DMS114 treated with DMSO at 0.1 percent for 48 hours (cell line): Measurements from ENCODE around the gene PCGF3.

Experiments used
- DNase-seq: peaks from one replicate; lab custom pipeline; 2025; ENCODE audit not compliant: unreplicated experiment; lab: John Stamatoyannopoulos, UW

Gene PCGF3

DNA sequence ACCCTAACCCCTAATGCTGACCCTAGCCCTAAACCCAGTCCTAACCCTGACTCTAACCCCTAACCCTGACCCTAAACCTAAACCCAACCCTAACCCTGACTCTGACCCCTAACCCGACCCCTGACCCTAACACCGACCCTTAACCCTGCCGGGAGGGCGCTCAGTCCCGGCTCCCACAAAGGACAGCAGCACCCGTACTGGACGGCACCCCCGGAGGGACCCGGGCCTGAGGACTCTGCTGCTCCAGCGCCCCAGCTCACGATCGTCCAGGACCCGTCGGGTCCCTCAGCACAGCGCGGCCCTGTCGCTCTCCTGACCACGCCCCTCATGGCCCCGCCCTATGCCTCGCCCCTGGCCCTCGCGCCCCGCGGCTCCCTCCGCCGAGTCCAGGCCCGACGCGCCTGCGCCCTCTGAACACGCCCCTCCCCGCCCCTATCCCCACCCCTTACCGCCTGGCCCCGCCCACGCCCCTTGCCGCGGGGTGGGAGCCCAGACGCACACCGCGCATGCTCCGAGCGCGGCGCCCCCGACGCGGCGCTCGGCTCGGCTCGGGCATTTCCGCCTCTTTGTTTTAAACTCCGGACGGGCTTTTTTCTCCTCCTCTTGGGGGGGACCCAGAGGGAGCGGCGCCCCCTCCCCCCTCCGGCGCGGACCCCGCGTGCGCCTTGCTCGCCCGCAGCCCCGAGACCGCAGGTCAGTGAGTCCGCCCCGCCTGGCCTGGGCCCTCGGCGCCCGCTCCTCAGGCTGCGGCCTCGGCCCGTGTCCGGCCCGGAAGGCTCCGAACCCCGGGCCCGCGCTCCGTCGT lies at the start of gene PCGF3:
PCGF3 (plus strand) TSS at position 555 of the 805 bp plus-strand sequence. CDS start 27,849 bp downstream, outside the sequence.
- DNase-seq = peak; percentile 78

- no peak for DNase-seq
Measured at GRCh38 chr4:656436-657337, 48.9 kb upstream of the PCGF3 start.

DNA sequence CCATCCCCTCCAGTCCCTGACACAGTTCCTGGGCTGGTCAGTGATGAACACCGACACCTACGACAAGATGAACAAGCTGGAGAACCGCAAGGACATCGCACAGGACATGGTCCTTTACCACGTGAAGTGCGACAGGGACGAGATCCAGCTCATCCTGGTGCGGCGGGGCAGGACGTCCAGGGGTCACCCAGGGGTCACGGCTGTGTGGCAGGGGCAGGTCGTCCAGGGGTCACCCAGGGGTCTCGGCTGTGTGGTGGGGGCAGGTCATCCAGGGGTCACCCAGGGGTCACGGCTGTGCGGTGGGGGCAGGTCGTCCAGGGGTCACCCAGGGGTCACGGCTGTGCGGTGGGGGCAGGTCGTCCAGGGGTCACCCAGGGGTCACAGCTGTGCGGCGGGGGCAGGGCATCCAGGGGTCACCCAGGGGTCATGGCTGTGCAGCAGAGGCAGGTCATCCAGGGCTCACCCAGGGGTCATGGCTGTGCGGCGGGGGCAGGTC lies 48.2 kb upstream of the PCGF3 start:
- DNase-seq = no peak

DNA sequence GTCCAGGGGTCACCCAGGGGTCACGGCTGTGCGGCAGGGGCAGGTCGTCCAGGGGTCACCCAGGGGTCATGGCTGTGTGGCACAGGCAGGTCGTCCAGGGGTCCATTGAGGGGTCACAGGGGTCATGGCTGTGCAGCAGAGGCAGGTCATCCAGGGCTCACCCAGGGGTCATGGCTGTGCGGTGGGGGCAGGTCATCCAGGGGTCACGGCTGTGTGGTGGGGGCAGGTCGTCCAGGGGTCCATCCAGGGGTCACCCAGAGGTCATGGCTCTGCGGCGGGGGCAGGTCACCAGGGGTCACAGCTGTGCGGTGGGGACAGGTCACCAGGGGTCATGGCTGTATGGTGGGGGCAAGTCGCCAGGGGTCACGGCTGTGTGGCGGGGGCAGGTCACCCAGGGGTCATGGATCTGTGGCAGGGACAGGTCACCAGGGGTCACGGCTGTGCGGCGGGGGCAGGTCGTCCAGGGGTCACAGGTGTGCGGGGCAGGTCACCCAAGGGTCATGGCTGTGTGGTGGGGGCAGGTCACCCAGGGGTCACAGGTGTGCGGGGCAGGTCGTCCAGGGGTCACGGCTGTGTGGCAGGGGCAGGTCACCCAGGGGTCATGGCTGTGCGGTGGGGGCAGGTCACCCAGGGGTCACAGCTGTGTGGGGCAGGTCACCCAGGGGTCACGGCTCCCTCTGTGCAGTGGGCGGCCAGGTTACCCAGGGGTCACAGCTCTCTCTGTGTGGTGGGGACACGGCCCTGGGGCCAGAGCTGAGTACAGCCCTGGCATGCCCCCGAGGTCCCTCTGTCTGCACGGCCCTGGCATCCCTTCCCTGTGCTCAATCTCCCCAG lies 47.6 kb upstream of the PCGF3 start:
- no peak for DNase-seq

DNA sequence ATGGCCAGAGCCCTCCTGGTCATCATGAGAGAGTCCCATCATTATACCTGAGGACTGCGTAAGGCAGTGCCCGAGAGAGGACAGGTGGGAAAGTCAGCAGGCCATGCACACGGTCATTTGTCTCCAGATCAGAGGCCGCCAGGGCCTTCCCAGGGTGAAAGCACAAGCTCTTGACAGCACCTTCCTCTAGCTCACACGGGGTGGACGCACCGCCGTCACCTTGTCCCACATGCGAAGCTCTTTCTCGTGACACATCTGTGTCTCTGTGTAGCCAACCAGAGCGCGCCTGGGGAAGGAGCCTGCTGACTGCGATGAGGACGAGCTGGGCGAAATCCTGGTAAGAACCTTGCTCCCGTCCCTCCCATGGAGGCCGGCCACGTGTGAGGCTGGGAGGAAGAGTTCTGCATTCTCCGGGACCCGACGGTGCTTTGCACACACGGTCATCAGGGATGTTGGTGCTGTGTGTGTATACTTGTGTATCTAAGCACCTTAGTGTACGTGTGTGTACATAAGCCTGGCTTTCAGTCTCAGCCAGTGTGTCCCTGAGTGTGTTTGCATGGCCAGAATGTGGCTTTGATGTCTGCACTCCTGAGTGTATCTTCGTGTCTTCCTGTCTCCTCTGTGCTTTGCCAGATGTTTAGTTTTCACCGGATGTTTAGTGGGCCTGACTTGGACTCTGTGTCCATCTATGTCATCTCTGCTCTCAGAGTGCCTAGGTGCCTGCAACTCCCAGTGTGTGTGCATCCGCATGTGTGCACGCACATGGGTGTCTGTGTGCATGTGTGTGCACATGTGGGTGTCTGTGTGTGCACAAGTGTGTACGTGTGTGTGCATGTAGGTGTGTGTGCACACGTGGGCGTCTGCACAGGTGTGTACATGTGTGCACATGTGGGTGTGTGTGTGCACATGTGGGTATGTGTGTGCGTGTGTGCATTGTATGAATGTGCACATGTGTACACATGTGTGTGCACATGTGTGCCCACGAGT lies 46.7 kb upstream of the PCGF3 start:
- DNase-seq = no peak

- DNase-seq = no peak
Measured at GRCh38 chr4:659851-660250, 45.8 kb upstream of the PCGF3 start.

- no peak for DNase-seq
Measured at GRCh38 chr4:660401-660800, 45.2 kb upstream of the PCGF3 start.

GRCh38 chr4:661231-661630 lies 44.4 kb upstream of the PCGF3 start:
- DNase-seq = no peak

- DNase-seq = no peak
Measured at GRCh38 chr4:661881-662761, 43.5 kb upstream of the PCGF3 start.

- DNase-seq = no peak
Measured at GRCh38 chr4:663046-663437, 42.6 kb upstream of the PCGF3 start.

DNA sequence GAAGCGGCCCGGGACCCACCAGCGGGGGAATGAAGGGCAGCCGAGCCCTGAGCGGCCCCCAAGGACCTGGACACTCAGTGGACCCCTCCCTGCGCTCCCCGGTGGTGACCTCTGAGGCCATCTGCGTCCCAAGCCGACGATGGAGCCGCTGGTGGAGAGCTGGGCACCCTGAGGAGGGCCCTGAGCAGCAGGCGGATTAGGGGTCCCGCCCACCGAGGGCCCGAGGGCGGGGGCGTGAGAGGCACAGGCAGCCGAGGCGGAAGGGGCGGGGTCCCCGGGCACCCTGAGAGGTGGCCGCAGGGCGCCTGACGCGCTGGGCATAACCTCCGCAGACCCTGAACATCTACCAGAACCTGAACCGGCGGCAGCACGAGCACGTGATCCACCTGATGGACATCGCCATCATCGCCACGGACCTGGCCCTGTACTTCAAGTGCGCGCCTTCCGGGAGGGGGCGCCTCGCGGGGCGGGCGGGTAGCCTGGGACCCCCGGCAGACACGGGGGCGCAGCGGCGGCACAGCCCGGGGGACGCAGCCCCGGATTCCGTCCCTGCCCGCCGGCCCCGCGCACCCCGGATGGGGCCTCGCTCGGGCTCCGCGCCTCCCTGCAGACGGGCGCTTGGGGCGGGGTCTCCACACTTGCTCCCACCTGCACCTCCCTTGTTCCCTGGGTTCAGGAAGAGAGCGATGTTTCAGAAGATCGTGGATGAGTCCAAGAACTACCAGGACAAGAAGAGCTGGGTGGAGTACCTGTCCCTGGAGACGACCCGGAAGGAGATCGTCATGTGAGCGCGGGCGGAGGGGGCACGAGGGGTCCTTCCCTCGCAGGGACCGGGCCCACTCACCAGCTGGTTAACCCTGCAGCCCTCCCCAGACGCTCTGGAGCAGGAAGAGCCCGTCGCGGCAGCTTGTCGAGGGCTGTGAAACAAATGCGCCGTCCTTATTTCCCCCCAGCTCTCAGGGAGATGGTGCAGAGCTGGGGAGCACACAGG lies 41.9 kb upstream of the PCGF3 start:
- DNase-seq = peak; percentile 38

DNA sequence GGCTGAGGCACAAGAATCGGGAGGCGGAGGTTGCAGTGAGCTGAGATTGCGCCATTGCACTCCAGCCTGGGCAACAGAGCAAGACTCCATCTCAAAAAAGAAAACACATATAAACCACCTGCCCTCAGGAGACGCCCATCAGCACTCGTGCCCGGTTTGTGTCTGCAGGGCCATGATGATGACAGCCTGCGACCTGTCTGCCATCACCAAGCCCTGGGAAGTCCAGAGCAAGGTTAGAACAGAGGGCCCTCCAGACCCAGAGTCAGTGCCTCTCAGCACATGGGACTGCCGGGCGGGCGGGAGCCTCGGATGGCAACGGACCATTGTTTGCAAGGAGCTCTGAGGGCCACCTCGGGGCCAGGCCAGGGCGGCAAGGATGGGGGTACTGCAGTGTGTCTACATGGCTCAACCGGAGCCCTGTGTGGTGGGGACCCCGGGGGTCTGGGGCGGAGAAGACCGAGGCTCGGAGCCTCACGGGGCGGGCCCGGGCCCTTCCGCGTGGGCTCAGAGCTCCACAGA lies 40.9 kb upstream of the PCGF3 start:
- no peak for DNase-seq

DNA sequence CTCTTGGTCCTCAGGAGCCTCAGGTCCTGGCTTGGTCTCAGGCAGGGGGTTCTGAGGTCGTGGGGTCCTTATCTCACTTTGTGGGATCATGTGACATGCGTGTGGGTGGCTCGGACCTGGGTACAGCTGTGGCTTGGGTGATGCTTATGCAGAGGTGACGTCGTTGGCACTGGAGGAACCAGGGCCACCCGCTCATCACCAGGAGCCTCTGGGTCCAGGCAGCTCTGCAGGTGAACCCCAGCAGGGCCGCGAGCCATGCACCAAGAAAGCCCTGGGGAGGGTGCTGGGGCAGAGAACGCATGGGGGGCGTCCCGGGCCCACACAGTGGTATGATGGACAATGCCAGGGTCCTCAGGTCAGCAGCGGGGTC lies 40.3 kb upstream of the PCGF3 start:
- DNase-seq = no peak

DNA sequence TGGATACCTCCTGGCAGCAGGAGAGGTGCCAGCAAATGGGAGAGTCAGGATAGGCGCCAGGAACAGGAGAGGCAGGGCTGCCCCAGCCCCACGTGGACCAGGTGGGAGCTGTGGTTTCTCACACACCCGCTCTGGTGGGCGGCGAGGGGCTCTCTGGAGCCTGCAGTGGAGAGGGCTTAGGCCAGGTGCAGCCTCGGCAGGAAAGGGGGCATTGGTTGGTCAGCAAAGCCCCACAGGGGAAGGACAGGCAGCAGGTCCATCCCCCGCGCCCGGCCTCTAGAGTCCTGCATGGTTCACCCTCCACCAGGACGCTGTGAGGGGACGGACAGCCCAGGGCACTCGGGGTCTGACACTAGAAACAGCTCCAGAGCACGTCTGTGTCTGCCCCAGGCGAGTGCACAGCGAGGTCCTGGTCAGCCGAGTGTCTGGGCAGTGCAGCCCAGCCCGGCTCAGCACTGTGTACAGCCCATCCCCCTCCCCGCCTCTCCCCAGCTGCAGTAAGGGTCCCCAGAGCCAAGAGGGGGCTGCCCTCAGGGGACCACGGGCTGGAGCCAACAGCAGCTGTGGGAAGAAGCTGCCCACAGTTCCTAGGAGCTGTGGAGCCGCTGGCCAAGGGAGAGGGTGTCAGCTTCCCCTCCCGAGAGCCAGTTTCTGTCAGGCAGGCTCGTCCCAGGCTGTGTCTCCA lies 39.7 kb upstream of the PCGF3 start:
- no peak for DNase-seq

DNA sequence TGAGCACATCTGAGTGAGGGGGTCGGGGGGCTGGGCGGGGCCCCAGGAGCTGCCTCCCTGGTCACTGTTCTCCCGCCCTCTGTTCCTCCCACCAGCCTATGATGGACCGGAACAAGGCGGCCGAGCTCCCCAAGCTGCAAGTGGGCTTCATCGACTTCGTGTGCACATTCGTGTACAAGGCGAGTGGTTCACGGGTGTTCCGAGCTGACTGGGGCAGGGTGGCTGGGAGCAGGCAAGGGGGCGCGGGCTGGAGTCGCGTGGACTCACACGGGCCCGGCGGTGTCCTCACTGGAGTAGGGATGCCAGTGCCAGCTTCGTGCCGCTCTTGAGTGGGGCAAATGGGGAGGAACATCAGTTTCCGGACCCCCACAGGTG lies 39.2 kb upstream of the PCGF3 start:
- no peak for DNase-seq

- DNase-seq = no peak
Measured at GRCh38 chr4:666822-667544, 38.6 kb upstream of the PCGF3 start.
